Astrocyte (in vitro differentiated cells and primary cell): ENCODE results near the gene RAB3GAP2. TPM values are rescaled to one million over a fixed set of nuclear protein-coding genes. Genes with fewer than 3 reads are reported as not detected.

Experiments used
- DNase-seq: peaks from one replicate; pipeline ENCODE4 v3.0.0-alpha.2; 2010; ENCODE audit warnings: low read depth
- FAIRE-seq: peaks from 2 replicates; lab custom pipeline; 2011; peaks lifted over from hg19 to GRCh38; lab: Jason Lieb, UNC
- H2AFZ ChIP-seq: 2 replicates; pipeline ENCODE4 v1.6.0; 2012; ENCODE audit warnings: low read depth, low read length, inconsistent platforms
- H3K27ac ChIP-seq: 2 replicates; pipeline ENCODE4 v1.5.1; 2011; ENCODE audit warnings: low read depth, low read length, inconsistent platforms
- H3K27me3 ChIP-seq: 2 replicates; pipeline ENCODE4 v1.6.0; 2011; ENCODE audit warnings: low read length, inconsistent platforms; ENCODE audit not compliant: insufficient read depth
- H3K36me3 ChIP-seq: 2 replicates; pipeline ENCODE4 v1.5.1; 2011; ENCODE audit warnings: low read length, inconsistent platforms; ENCODE audit not compliant: insufficient read depth
- H3K4me1 ChIP-seq: 2 replicates; pipeline ENCODE4 v1.5.1; 2011; ENCODE audit warnings: low read length, inconsistent platforms; ENCODE audit not compliant: insufficient read depth
- H3K4me2 ChIP-seq: 2 replicates; pipeline ENCODE4 v1.6.0; 2012; ENCODE audit warnings: low read length, inconsistent platforms
- H3K4me3 ChIP-seq: 2 replicates; pipeline ENCODE4 v1.5.1; 2011; ENCODE audit warnings: low read depth, mild to moderate bottlenecking, low read length, inconsistent platforms; ENCODE audit not compliant: insufficient read depth
- H3K79me2 ChIP-seq: 2 replicates; pipeline ENCODE4 v1.6.0; 2012; ENCODE audit warnings: mild to moderate bottlenecking, low read length, inconsistent platforms; ENCODE audit not compliant: insufficient read depth
- H3K9ac ChIP-seq: 2 replicates; pipeline ENCODE4 v1.6.0; 2012; ENCODE audit warnings: mild to moderate bottlenecking, low read length, inconsistent platforms
- H3K9me3 ChIP-seq: 2 replicates; pipeline ENCODE4 v1.5.1; 2012; ENCODE audit warnings: low read depth, mild to moderate bottlenecking, low read length, inconsistent platforms; ENCODE audit not compliant: insufficient read depth
- H4K20me1 ChIP-seq: 2 replicates; pipeline ENCODE4 v1.6.0; 2012; ENCODE audit warnings: low read length, inconsistent platforms; ENCODE audit not compliant: insufficient read depth
- H3K27ac Mint-ChIP-seq: one replicate; pipeline ENCODE4 v1.8.0; 2021; ENCODE audit warnings: mild to moderate bottlenecking, mixed read lengths; ENCODE audit not compliant: unreplicated experiment
- H3K27me3 Mint-ChIP-seq: one replicate; pipeline ENCODE4 v1.8.0; 2021; ENCODE audit warnings: low read depth, mixed read lengths; ENCODE audit not compliant: unreplicated experiment
- H3K36me3 Mint-ChIP-seq: one replicate; pipeline ENCODE4 v1.8.0; 2021; ENCODE audit warnings: low read depth, mixed read lengths; ENCODE audit not compliant: unreplicated experiment
- H3K4me1 Mint-ChIP-seq: one replicate; pipeline ENCODE4 v1.8.0; 2021; ENCODE audit warnings: low read depth, mixed read lengths; ENCODE audit not compliant: unreplicated experiment
- H3K4me3 Mint-ChIP-seq: one replicate; pipeline ENCODE4 v1.8.0; 2021; ENCODE audit warnings: mild to moderate bottlenecking, moderate library complexity, mixed read lengths; ENCODE audit not compliant: unreplicated experiment
- H3K9me3 Mint-ChIP-seq: one replicate; pipeline ENCODE4 v1.8.0; 2021; ENCODE audit warnings: mild to moderate bottlenecking, mixed read lengths; ENCODE audit not compliant: unreplicated experiment
- CTCF ChIP-seq: IDR thresholded peaks from 2 replicates; pipeline ENCODE4 v1.5.1; 2011; ENCODE audit warnings: low read depth, mild to moderate bottlenecking, inconsistent platforms, low read length, moderate library complexity; ENCODE audit not compliant: insufficient read depth
- EZH2 ChIP-seq: IDR thresholded peaks from 2 replicates; pipeline ENCODE4 v1.6.1; 2012; ENCODE audit warnings: mild to moderate bottlenecking, low read length, inconsistent platforms; ENCODE audit not compliant: insufficient read depth
- microRNA-seq: library from miRNA; unstranded; fragments of <30 nt; microRNA quantifications from one replicate; pipeline ENCODE4 v1.2.0, GENCODE V29; 2020
- total RNA-seq: library from RNA; stranded (reverse); gene quantifications from 2 replicates; pipeline ENCODE4 v1.2.1, GENCODE V29; 2021

Gene RAB3GAP2
- total RNA-seq, 1 donor from 2014 or later, result 68.1 TPM

- H3K4me3 Mint-ChIP-seq, result no peak overlapping the region
- peaks cover 7% of the 10 kb centered on the region for H3K4me1 Mint-ChIP-seq
- H3K27me3 Mint-ChIP-seq, result no peaks in the 10 kb centered on the region
- no peak overlapping the region for H2AFZ ChIP-seq
- no peaks in the 10 kb centered on the region for H3K9me3 Mint-ChIP-seq
- no peak overlapping the region for H3K9ac ChIP-seq
- no peaks in the 10 kb centered on the region for H3K4me1 ChIP-seq
- TF ChIP-seq CTCF, result no peak
- no peak for TF ChIP-seq EZH2
- peaks cover 5% of the 10 kb centered on the region for H3K36me3 Mint-ChIP-seq
- H3K4me3 ChIP-seq, result no peak overlapping the region
- H4K20me1 ChIP-seq, result no peaks in the 10 kb centered on the region
- no peaks in the 10 kb centered on the region for H3K27me3 ChIP-seq
- H3K36me3 ChIP-seq, result peaks cover 19% of the 10 kb centered on the region
- H3K4me2 ChIP-seq, result no peak overlapping the region
- H3K27ac Mint-ChIP-seq, result no peak overlapping the region
- H3K79me2 ChIP-seq, result peaks cover 16% of the 10 kb centered on the region
- no peak overlapping the region for H3K27ac ChIP-seq
- no peaks in the 10 kb centered on the region for H3K9me3 ChIP-seq
- DNase-seq, result no peak
- FAIRE-seq, result no peak
Measured at GRCh38 chr1:220099826-220100225, 172.4 kb downstream of the RAB3GAP2 start.

Small RNA genes lying within 50 kb of the gene (microRNA-seq; reads per million reads assigned to microRNA genes)
- gene MIR194-1, result 2.2 reads per million
- 1.6 reads per million for gene MIR215
- 200 reads per million, percentile 71 among the genes with 10 or more reads in this experiment for gene MIR664A

Other genes with a start within 250 kb of the RAB3GAP2 start
- 159 and 173 TPM in 2 replicates for gene EPRS1, start 225.9 kb downstream of the RAB3GAP2 start, total RNA-seq
- gene BPNT1, start 182.7 kb downstream of the RAB3GAP2 start, total RNA-seq, result 25.7 and 25.9 TPM in 2 replicates
- 55.1 and 61.7 TPM in 2 replicates for gene IARS2, start 178.3 kb downstream of the RAB3GAP2 start, total RNA-seq